SK-N-SH treated with all-trans-retinoic acid at 6 μM for 48 hours (cell line): Measurements from ENCODE around the gene CTNNA3.

Experiments
- ARNTL ChIP-seq: fragments of 450-650 bp; formaldehyde crosslinking; IDR thresholded peaks from 2 replicates; pipeline ENCODE4 v1.5.0; 2020; ENCODE audit warnings: low read depth, mild to moderate bottlenecking, moderate library complexity, borderline replicate concordance
- BACH2 ChIP-seq: fragments of 250-450 bp; sonication (Bioruptor Pico); IDR thresholded peaks from 2 replicates; pipeline ENCODE4 v1.9.0; 2021; ENCODE audit warnings: mild to moderate bottlenecking, borderline replicate concordance
- CSDC2 ChIP-seq: fragments of 250-450 bp; sonication (Bioruptor Pico); IDR thresholded peaks from 2 replicates; pipeline ENCODE4 v1.5.0; 2020; ENCODE audit warnings: mild to moderate bottlenecking, moderate library complexity
- ESRRG ChIP-seq: fragments of 250-450 bp; sonication (Bioruptor Pico); IDR thresholded peaks from 2 replicates; pipeline ENCODE4 v1.6.1; 2021; ENCODE audit warnings: mild to moderate bottlenecking
- ISL1 ChIP-seq: fragments of 250-450 bp; sonication (Bioruptor Pico); IDR thresholded peaks from 2 replicates; pipeline ENCODE4 v2.1.2; 2022; ENCODE audit warnings: mild to moderate bottlenecking, moderate library complexity
- RARB ChIP-seq: fragments of 250-450 bp; sonication (Bioruptor Pico); IDR thresholded peaks from 2 replicates; pipeline ENCODE4 v1.8.0; 2021; ENCODE audit warnings: mild to moderate bottlenecking, moderate library complexity
- TOX ChIP-seq: fragments of 250-450 bp; sonication (Bioruptor Pico); IDR thresholded peaks from 2 replicates; pipeline ENCODE4 v1.8.0; 2021; ENCODE audit warnings: mild to moderate bottlenecking, moderate library complexity, borderline replicate concordance
- ZFP3 ChIP-seq: fragments of 250-450 bp; sonication (Bioruptor Pico); IDR thresholded peaks from 2 replicates; pipeline ENCODE4 v1.5.0; 2020; ENCODE audit warnings: mild to moderate bottlenecking, moderate library complexity
- ZNF70 ChIP-seq: fragments of 450-650 bp; formaldehyde crosslinking; IDR thresholded peaks from 2 replicates; pipeline ENCODE4 v1.5.0; 2020; ENCODE audit warnings: mild to moderate bottlenecking, moderate library complexity
- ZNF8 ChIP-seq: fragments of 450-650 bp; formaldehyde crosslinking; IDR thresholded peaks from 2 replicates; pipeline ENCODE4 v1.5.0; 2020; ENCODE audit warnings: mild to moderate bottlenecking, moderate library complexity
- TF ChIP-seq, protein P1 (sequence below): fragments of 250-450 bp; sonication (Bioruptor Pico); IDR thresholded peaks from 2 replicates; pipeline ENCODE4 v1.5.1; 2020; ENCODE audit warnings: low read depth, mild to moderate bottlenecking, moderate library complexity
- TF ChIP-seq, protein P2 (sequence below): fragments of 250-450 bp; sonication (Bioruptor Pico); IDR thresholded peaks from 2 replicates; pipeline ENCODE4 v1.5.0; 2020; ENCODE audit warnings: mild to moderate bottlenecking, moderate library complexity

- TF ChIP-seq RARB (CRISPR knock-in tag) = no peak
- no peak for TF ChIP-seq ESRRG (CRISPR knock-in tag)
- no peak for TF ChIP-seq ARNTL (CRISPR knock-in tag)
- TF ChIP-seq, protein P1, sequence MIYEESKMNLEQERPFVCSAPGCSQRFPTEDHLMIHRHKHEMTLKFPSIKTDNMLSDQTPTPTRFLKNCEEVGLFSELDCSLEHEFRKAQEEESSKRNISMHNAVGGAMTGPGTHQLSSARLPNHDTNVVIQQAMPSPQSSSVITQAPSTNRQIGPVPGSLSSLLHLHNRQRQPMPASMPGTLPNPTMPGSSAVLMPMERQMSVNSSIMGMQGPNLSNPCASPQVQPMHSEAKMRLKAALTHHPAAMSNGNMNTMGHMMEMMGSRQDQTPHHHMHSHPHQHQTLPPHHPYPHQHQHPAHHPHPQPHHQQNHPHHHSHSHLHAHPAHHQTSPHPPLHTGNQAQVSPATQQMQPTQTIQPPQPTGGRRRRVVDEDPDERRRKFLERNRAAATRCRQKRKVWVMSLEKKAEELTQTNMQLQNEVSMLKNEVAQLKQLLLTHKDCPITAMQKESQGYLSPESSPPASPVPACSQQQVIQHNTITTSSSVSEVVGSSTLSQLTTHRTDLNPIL = no peak
- TF ChIP-seq, protein P2, sequence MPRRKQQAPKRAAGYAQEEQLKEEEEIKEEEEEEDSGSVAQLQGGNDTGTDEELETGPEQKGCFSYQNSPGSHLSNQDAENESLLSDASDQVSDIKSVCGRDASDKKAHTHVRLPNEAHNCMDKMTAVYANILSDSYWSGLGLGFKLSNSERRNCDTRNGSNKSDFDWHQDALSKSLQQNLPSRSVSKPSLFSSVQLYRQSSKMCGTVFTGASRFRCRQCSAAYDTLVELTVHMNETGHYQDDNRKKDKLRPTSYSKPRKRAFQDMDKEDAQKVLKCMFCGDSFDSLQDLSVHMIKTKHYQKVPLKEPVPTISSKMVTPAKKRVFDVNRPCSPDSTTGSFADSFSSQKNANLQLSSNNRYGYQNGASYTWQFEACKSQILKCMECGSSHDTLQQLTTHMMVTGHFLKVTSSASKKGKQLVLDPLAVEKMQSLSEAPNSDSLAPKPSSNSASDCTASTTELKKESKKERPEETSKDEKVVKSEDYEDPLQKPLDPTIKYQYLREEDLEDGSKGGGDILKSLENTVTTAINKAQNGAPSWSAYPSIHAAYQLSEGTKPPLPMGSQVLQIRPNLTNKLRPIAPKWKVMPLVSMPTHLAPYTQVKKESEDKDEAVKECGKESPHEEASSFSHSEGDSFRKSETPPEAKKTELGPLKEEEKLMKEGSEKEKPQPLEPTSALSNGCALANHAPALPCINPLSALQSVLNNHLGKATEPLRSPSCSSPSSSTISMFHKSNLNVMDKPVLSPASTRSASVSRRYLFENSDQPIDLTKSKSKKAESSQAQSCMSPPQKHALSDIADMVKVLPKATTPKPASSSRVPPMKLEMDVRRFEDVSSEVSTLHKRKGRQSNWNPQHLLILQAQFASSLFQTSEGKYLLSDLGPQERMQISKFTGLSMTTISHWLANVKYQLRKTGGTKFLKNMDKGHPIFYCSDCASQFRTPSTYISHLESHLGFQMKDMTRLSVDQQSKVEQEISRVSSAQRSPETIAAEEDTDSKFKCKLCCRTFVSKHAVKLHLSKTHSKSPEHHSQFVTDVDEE (CRISPR knock-in tag) = no peak
- no peak for TF ChIP-seq ISL1 (CRISPR knock-in tag)
- no peak for TF ChIP-seq BACH2 (CRISPR knock-in tag)
- no peak for TF ChIP-seq ZNF70
- TF ChIP-seq ZNF8 (CRISPR knock-in tag) = no peak
- TF ChIP-seq ZFP3 (CRISPR knock-in tag) = no peak
- TF ChIP-seq CSDC2 (CRISPR knock-in tag) = no peak
- TF ChIP-seq TOX (CRISPR knock-in tag) = no peak
These were observed 915.2 kb downstream of the CTNNA3 start for GRCh38 chr10:66780796-66781195.
